GM23248 (cell line): Measurements from ENCODE around the gene LCA5L. TPM values are rescaled to one million over a fixed set of nuclear protein-coding genes. Genes with fewer than 3 reads are reported as not detected.

Experiments used
- DNase-seq: peaks from one replicate; pipeline ENCODE4 v3.0.0-alpha.2; 2015
- H2AFZ ChIP-seq: fragments of 200-600 bp; sonication (generic); 2 replicates; pipeline ENCODE4 v1.6.1; 2016; ENCODE audit warnings: antibody characterized with exemption
- H3F3A ChIP-seq: fragments of 200-600 bp; sonication (generic); 2 replicates; pipeline ENCODE4 v1.6.1; 2016; ENCODE audit warnings: mild to moderate bottlenecking, antibody characterized with exemption, mixed run types; ENCODE audit not compliant: insufficient read depth
- H3K27ac ChIP-seq: fragments of 200-600 bp; sonication (generic); 2 replicates; pipeline ENCODE4 v1.5.1; 2016; ENCODE audit warnings: mild to moderate bottlenecking
- H3K27me3 ChIP-seq: fragments of 200-600 bp; sonication (generic); replicated peaks from 2 replicates; pipeline ENCODE4 v1.6.1; 2016; ENCODE audit warnings: mild to moderate bottlenecking; ENCODE audit not compliant: insufficient read depth
- H3K36me3 ChIP-seq: fragments of 200-600 bp; sonication (generic); 2 replicates; pipeline ENCODE4 v1.6.1; 2016; ENCODE audit warnings: low read depth, mild to moderate bottlenecking
- H3K4me1 ChIP-seq: fragments of 200-600 bp; sonication (generic); 2 replicates; pipeline ENCODE4 v1.6.1; 2016; ENCODE audit warnings: mild to moderate bottlenecking; ENCODE audit not compliant: insufficient read depth
- H3K4me2 ChIP-seq: fragments of 200-600 bp; sonication (generic); one replicate; pipeline ENCODE4 v1.6.1; 2016; ENCODE audit warnings: mild to moderate bottlenecking; ENCODE audit not compliant: unreplicated experiment
- H3K4me3 ChIP-seq: fragments of 200-600 bp; sonication (generic); 2 replicates; pipeline ENCODE4 v1.5.1; 2016; ENCODE audit warnings: mild to moderate bottlenecking
- H3K79me2 ChIP-seq: fragments of 200-600 bp; sonication (generic); 2 replicates; pipeline ENCODE4 v1.6.1; 2016; ENCODE audit warnings: mild to moderate bottlenecking; ENCODE audit not compliant: insufficient read depth
- H3K9ac ChIP-seq: fragments of 200-600 bp; sonication (generic); 2 replicates; pipeline ENCODE4 v1.6.1; 2016; ENCODE audit warnings: mild to moderate bottlenecking
- H3K9me2 ChIP-seq: fragments of 200-600 bp; sonication (generic); 2 replicates; pipeline ENCODE4 v1.6.1; 2016; ENCODE audit warnings: mixed run types, mild to moderate bottlenecking, moderate library complexity; ENCODE audit not compliant: insufficient read depth
- H3K9me3 ChIP-seq: fragments of 200-600 bp; sonication (generic); one replicate; pipeline ENCODE4 v1.6.1; 2017; ENCODE audit warnings: low read depth
- H4K20me1 ChIP-seq: fragments of 200-600 bp; sonication (generic); 2 replicates; pipeline ENCODE4 v1.6.0; 2016; ENCODE audit not compliant: insufficient read depth
- EZH2 ChIP-seq: fragments of 200-600 bp; sonication (generic); IDR thresholded peaks from 2 replicates; pipeline ENCODE4 v1.6.1; 2018; ENCODE audit warnings: antibody characterized with exemption, mild to moderate bottlenecking; ENCODE audit not compliant: insufficient read depth, poor library complexity, severe bottlenecking
- EZH2phosphoT487 ChIP-seq: fragments of 200-600 bp; sonication (generic); IDR thresholded peaks from 2 replicates; pipeline ENCODE4 v1.6.1; 2018; ENCODE audit warnings: antibody characterized with exemption, moderate library complexity, mild to moderate bottlenecking, low read depth; ENCODE audit not compliant: insufficient read depth
- WGBS, 2 experiments: methylation state at CpG; one replicate each; pipeline ENCODE4 v1.1.6; 2015 to 2017; ENCODE audit warnings: low lambda C conversion rate in 2 of 2, low coverage in 1 of 2; ENCODE audit errors: missing lambda C conversion rate in 2 of 2; 5-methylcytosine and 5-hydroxymethylcytosine counted together
- in situ Hi-C: fragments of 300-500 bp; cut with MboI; formaldehyde crosslinking; loops from 2 replicates; pipeline ENCODE4 v1.15.0; 2020
- polyA plus RNA-seq: library from polyadenylated mRNA; unstranded; fragments of >200 nt; fragmentation: Nextera tagmentation; extraction: Ambion mirVana; gene quantifications from 2 replicates; pipeline ENCODE4 v1.2.1, GENCODE V29; 2016
- total RNA-seq: library from RNA; depleted of rRNA; stranded (reverse); fragments of >200 nt; shearing (Covaris generic); gene quantifications from 2 replicates; pipeline ENCODE4 v1.2.3, GENCODE V29; 2014

The LCA5L gene
- total and polyA plus RNA-seq, 2 experiments from 2014 or later = 1.1 to 3.0 TPM

DNA sequence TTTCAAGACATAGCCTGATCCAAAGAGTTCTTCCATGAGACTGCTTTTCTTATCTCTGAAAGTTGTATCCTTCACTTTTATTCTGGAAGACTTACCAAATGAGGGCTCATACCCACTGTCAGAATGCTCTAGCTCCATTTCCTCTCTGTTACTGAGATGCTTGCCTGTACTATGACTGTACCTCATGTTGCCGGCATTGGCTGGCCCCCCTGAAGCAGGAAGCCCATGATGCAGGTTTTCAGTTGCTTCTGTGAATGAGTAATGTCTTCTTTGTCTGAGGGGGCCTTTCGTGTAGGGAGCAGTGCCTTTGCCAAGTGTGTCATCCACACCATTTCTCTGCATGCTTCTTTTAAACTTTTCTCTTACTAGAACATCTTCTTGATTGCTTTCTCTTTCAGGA, 39.5 kb downstream of the LCA5L start:
- in situ Hi-C loops = no loop called here
- H3K9me2 ChIP-seq = no peaks in the 10 kb centered on the region

DNA sequence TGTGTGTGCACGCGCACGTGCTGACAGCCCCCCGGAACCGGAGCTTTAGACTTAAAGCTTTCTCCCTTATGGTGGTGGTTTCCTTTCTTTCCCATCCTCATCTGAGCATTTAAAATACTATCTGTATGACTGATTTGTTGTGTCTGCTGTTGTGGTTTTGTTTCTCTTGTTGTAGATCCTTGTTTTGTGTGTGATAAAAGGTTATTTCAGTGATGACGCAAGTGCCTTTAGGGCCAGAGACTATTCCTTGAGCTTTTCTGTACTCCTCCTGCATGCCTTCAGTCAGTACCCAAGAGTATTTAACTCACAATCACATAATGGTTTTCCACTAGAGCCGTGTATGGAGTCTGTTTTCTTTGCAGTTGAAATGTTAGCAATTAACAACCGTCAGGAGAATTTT, 45.4 kb downstream of the LCA5L start:
- Histone ChIP-seq H3K4me1 (0 out of 2 replicates have a peak, but pooled peaks cover 3% of the 10 kb centered on the region), H3K36me3 (peaks cover 4% of the 10 kb centered on the region; the same call in 1 of the 2 replicates), H2AFZ (no peak overlapping the region), H3K9me3 (no peaks in the 10 kb centered on the region), H3K9ac (no peak overlapping the region), H3K27me3 (no peaks in the 10 kb centered on the region), H3K9me2 (no peaks in the 10 kb centered on the region), H3K4me2 (no peak overlapping the region), H3K79me2 (no peaks in the 10 kb centered on the region), H3F3A (0 out of 2 replicates have a peak, but pooled peaks cover 4% of the 10 kb centered on the region), H3K4me3 (no peak overlapping the region), H3K27ac (no peak overlapping the region), H4K20me1 (no peaks in the 10 kb centered on the region)
- TF ChIP-seq EZH2 = no peak
- TF ChIP-seq EZH2phosphoT487 = no peak
- in situ Hi-C loops = no loop called here
- 89 to 94% methylated on average over 8 of the region's 8 CpGs for WGBS, 2 experiments
- DNase-seq = no peak

More for the DNA sequence above, 39.5 kb downstream of the LCA5L start:
- no peak for DNase-seq
- no peaks in the 10 kb centered on the region for H3K79me2 ChIP-seq
- no peaks in the 10 kb centered on the region for H3K9me3 ChIP-seq
- no peak overlapping the region for H3K27ac ChIP-seq
- H3K36me3 ChIP-seq = peaks cover 13% of the 10 kb centered on the region
- no peak overlapping the region for H3K4me3 ChIP-seq
- no peak for TF ChIP-seq EZH2
- no peak for TF ChIP-seq EZH2phosphoT487
- H3K4me2 ChIP-seq = no peak overlapping the region
- no peaks in the 10 kb centered on the region for H3K27me3 ChIP-seq
- 89 to 95% methylated on average over 2 of the region's 2 CpGs for WGBS, 2 experiments
- no peak overlapping the region for H3K9ac ChIP-seq
- H3K4me1 ChIP-seq = no peaks in the 10 kb centered on the region
- H2AFZ ChIP-seq = no peak overlapping the region
- no peaks in the 10 kb centered on the region for H4K20me1 ChIP-seq
- no peaks in the 10 kb centered on the region for H3F3A ChIP-seq

GRCh38 chr21:39397646-39398385, 47.8 kb downstream of the LCA5L start:
- Histone ChIP-seq H3K36me3 (peaks cover 17% of the 10 kb centered on the region; the same call in 1 of the 2 replicates), H3K4me1 (0 out of 2 replicates have a peak, but pooled peaks cover 3% of the 10 kb centered on the region), H4K20me1 (no peaks in the 10 kb centered on the region), H3K4me3 (no peak overlapping the region), H3K27me3 (no peaks in the 10 kb centered on the region), H3F3A (0 out of 2 replicates have a peak, but pooled peaks cover 4% of the 10 kb centered on the region), H3K9me2 (no peaks in the 10 kb centered on the region), H2AFZ (no peak overlapping the region), H3K4me2 (no peak overlapping the region), H3K27ac (no peak overlapping the region), H3K79me2 (no peaks in the 10 kb centered on the region), H3K9ac (no peak overlapping the region), H3K9me3 (no peaks in the 10 kb centered on the region)
- no peak for TF ChIP-seq EZH2
- no peak for TF ChIP-seq EZH2phosphoT487
- DNase-seq = peak; percentile 43
- in situ Hi-C loops = no loop called here
- WGBS, 2 experiments = 94% methylated on average over 11 of the region's 11 CpGs

- Histone ChIP-seq H3K4me2 (no peak overlapping the region), H2AFZ (no peak overlapping the region), H4K20me1 (no peaks in the 10 kb centered on the region; the same call in 1 of the 2 replicates), H3K27me3 (no peaks in the 10 kb centered on the region), H3K9me3 (no peaks in the 10 kb centered on the region), H3K9me2 (no peaks in the 10 kb centered on the region), H3K9ac (no peak overlapping the region), H3F3A (peaks cover 9% of the 10 kb centered on the region), H3K27ac (no peak overlapping the region), H3K79me2 (peaks cover 26% of the 10 kb centered on the region), H3K36me3 (peaks cover 30% of the 10 kb centered on the region), H3K4me3 (no peak overlapping the region), H3K4me1 (0 out of 2 replicates have a peak, but pooled peaks cover 3% of the 10 kb centered on the region)
- 98% methylated on average over 7 of the region's 7 CpGs for WGBS, 2 experiments
- TF ChIP-seq EZH2phosphoT487 (no peak), EZH2 (no peak)
- DNase-seq = no peak
- in situ Hi-C loops = no loop called here
Observed at GRCh38 chr21:39392981-39393380, 52.6 kb downstream of the LCA5L start.
